GM21576 (cell line): ENCODE measurements around the gene TMEM40.
"Not testable (repeated sequence)": the region's sequence is repeated elsewhere in the genome, so short reads cannot be mapped to it uniquely, and the experiment has no call there.

Experiments used
- ATAC-seq: cut with Tn5 transposase; IDR thresholded peaks from one replicate; pipeline ENCODE4 v1.9.1; 2021; ENCODE audit warnings: mild to moderate bottlenecking, moderate library complexity; ENCODE audit not compliant: unreplicated experiment

TMEM40 gene

GRCh38 chr3:12752102-12752501 is 7.0 kb downstream of the TMEM40 start:
- ATAC-seq = no peak

GRCh38 chr3:12751571-12751970 is 7.5 kb downstream of the TMEM40 start:
- no peak for ATAC-seq

GRCh38 chr3:12750658-12751071 is 8.4 kb downstream of the TMEM40 start:
- ATAC-seq = peak; percentile 51

GRCh38 chr3:12750223-12750622 is 8.8 kb downstream of the TMEM40 start:
- peak; percentile 31 for ATAC-seq

- no peak for ATAC-seq
These were observed 10.6 kb downstream of the TMEM40 start for GRCh38 chr3:12748477-12748876.

GRCh38 chr3:12746419-12746818 is 12.6 kb downstream of the TMEM40 start:
- no peak for ATAC-seq

GRCh38 chr3:12744326-12744725 is 14.7 kb downstream of the TMEM40 start:
- ATAC-seq = no peak

GRCh38 chr3:12743583-12743982 is 15.5 kb downstream of the TMEM40 start:
- ATAC-seq = no peak

- no peak for ATAC-seq
These were observed 16.5 kb downstream of the TMEM40 start for GRCh38 chr3:12742330-12743107.

- ATAC-seq = no peak
These were observed 17.9 kb downstream of the TMEM40 start for GRCh38 chr3:12741209-12741608.

- no peak for ATAC-seq
These were observed 21.2 kb downstream of the TMEM40 start for GRCh38 chr3:12737833-12738232.

GRCh38 chr3:12737319-12737718 is 21.7 kb downstream of the TMEM40 start:
- no peak for ATAC-seq

- ATAC-seq = no peak
These were observed 24.1 kb downstream of the TMEM40 start for GRCh38 chr3:12734960-12735359.

- ATAC-seq = no peak
These were observed 25.5 kb downstream of the TMEM40 start for GRCh38 chr3:12733566-12733965.

- no peak for ATAC-seq
These were observed 28.4 kb downstream of the TMEM40 start for GRCh38 chr3:12730506-12731242.

- no peak for ATAC-seq
These were observed 29.9 kb downstream of the TMEM40 start for GRCh38 chr3:12729051-12729651.

- no peak for ATAC-seq
These were observed 31.1 kb downstream of the TMEM40 start for GRCh38 chr3:12727937-12728336.

GRCh38 chr3:12727481-12727880 is 31.6 kb downstream of the TMEM40 start:
- no peak for ATAC-seq

GRCh38 chr3:12725436-12725835 is 33.6 kb downstream of the TMEM40 start:
- no peak for ATAC-seq

- no peak for ATAC-seq
These were observed 34.3 kb downstream of the TMEM40 start for GRCh38 chr3:12724794-12725193.

GRCh38 chr3:12723362-12723761 is 35.7 kb downstream of the TMEM40 start:
- ATAC-seq = not testable (repeated sequence)

- ATAC-seq = no peak
These were observed 36.8 kb downstream of the TMEM40 start for GRCh38 chr3:12722226-12722625.
